HG03457 (cell line): Measurements from ENCODE around the gene BICDL2.

Experiments
- ATAC-seq: cut with Tn5 transposase; IDR thresholded peaks from one replicate; pipeline ENCODE4 v1.9.1; 2021; ENCODE audit warnings: moderate number of reproducible peaks; ENCODE audit not compliant: unreplicated experiment

BICDL2 gene

GRCh38 chr16:2988590-2989099 is 48.1 kb downstream of the BICDL2 start:
- no peak for ATAC-seq

DNA sequence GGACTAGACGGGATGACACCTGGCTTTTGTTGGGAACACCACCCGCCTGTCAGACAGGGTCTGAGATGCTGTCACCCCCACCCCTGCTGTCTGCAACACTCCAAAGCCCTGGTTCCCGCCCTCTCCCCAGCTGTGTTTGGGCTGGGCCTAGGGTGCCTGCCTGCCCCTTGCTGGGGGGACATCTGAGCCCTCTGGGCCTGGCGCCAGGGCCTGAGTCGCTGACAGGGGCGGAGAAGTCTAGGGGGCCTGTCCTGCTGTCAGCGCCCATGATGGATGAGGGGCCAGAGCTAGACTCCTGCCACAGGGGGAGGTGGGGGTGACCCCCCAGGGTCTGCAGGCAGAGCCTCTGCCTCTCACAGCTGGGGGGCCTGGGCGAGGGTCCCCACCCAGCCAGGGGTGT is 48.9 kb downstream of the BICDL2 start:
- ATAC-seq, result no peak

- no peak for ATAC-seq
These were observed 49.5 kb downstream of the BICDL2 start for GRCh38 chr16:2987286-2987685.

- no peak for ATAC-seq
These were observed 50.0 kb downstream of the BICDL2 start for GRCh38 chr16:2986623-2987188.

GRCh38 chr16:2985893-2986355 is 50.8 kb downstream of the BICDL2 start:
- ATAC-seq, result no peak

GRCh38 chr16:2985462-2985861 is 51.3 kb downstream of the BICDL2 start:
- ATAC-seq, result no peak

- ATAC-seq, result no peak
These were observed 53.0 kb downstream of the BICDL2 start for GRCh38 chr16:2983706-2984136.

DNA sequence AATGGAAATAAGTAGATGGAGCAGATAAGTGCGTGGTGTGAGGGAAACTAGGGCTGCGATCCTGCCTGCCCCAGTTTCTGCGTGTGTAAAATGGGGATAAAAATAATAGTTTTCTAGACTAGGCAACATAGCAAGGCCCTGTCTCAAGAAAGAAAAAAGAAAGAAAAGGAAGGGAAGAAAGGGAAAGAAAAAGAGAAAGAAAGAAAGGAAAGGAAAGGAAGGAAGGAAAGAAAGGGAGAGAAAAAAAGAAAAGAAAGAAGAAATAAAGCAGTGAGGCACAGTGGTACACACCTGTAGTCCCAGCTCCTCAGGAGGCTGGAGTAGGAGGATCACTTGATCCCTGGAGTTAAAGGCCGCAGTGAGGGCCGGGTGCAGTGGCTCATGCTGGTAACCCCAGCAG is 54.3 kb downstream of the BICDL2 start:
- no peak for ATAC-seq

GRCh38 chr16:2981899-2982250 is 54.9 kb downstream of the BICDL2 start:
- ATAC-seq, result no peak

DNA sequence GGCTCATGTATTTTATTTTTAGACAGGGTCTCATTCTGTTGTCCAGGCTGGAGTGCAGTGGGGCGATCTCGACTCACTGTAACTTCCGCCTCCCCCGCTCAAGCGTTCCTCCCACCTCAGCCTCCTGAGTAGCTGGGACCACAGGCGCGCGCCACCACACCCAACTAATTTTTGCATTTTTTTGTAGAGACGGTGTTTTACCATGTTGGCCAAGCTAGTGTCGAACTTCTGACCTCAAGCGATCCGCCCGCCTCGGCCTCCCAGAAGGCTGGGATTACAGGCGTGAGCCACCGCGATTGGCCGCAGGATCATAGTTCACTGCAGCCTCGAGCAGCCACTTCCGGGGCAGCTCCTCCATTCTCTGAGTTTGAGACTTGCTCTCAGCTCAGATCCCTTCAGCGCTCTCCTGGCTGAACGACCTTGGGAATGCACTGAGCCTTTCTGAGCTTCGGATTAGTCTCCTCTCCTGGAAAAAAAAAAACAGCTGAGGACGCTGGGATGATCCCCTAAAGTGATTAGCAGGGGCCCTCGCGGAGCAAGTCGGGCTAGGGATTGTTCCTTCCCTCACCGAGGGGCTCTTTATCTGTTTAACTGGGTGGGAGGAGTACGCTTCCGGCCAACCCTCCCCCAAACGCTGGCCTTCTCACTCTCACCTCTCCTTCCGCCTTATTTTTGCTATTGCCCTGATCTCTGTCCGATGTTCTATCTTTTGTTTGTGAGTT is 55.4 kb downstream of the BICDL2 start:
- ATAC-seq, result no peak

DNA sequence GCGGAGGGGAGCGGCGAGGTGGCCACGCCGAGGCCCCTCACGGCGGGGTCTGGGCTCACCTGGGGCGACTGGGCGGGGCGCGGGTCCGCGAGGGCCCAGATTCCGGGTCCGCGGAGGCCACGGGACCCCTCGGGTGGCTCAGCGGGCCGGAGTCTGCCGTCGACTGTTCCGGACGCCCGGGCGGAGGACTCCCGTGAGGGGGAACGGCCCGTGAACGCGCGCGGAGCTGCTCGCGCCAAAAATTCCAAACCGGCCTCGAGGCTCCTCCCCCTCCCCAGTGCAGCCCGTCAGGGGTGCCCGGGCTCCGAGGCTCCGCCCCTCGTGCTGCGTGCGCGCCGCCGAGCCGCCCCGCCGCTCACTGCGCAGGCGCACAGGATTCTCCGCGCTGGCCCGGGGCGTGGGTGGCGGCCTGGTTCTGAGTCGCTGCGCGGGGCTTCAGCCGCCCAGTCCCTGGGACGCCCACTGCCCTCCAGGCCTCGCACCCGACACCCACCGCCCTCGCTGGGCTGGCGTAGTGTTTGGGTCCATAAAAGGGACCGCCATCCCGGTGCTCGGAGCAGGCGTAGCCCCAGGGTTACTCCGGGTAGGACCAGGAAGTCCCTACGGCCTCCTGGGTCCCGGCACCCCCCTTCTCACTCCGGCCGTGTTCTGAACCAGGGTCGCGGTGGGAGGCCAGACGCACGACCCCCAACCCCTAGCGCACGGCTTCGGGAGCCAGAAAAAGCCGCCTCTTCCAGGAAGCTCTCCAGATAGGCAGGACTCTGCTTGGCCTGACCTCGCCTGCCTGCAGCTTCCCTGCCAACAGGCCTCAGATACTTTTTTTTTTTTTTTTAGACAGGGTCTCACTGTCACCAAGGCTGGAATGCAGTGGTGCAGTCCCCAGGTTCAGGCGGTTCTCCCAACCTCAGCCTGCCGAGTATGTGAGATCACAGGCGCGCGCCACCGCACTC is 56.2 kb downstream of the BICDL2 start, which contains the start of gene PKMYT1:
Gene PKMYT1 (minus strand): TSS at position 220 of the 950 bp plus-strand sequence. CDS start 789 bp downstream, outside the sequence.
- ATAC-seq, result peak; percentile 48

GRCh38 chr16:2979669-2980226 is 57.0 kb downstream of the BICDL2 start:
- peak; percentile 19 for ATAC-seq
